ENCODE results near the gene MAPK8IP3.

GRCh38 chr16:1751946-1752345 lies 46.0 kb downstream of the MAPK8IP3 start:
- TF ChIP-seq CTCF (IDR thresholded peaks at IDR 0.05; ENCODE audit: insufficient read depth, low read length) (no peak), GABPA (IDR thresholded peaks at IDR 0.05; ENCODE audit: low read depth) (no peak), POLR2AphosphoS5 (IDR thresholded peaks at IDR 0.05; ENCODE audit: low read depth) (no peak)
- TF ChIP-seq, protein P1, sequence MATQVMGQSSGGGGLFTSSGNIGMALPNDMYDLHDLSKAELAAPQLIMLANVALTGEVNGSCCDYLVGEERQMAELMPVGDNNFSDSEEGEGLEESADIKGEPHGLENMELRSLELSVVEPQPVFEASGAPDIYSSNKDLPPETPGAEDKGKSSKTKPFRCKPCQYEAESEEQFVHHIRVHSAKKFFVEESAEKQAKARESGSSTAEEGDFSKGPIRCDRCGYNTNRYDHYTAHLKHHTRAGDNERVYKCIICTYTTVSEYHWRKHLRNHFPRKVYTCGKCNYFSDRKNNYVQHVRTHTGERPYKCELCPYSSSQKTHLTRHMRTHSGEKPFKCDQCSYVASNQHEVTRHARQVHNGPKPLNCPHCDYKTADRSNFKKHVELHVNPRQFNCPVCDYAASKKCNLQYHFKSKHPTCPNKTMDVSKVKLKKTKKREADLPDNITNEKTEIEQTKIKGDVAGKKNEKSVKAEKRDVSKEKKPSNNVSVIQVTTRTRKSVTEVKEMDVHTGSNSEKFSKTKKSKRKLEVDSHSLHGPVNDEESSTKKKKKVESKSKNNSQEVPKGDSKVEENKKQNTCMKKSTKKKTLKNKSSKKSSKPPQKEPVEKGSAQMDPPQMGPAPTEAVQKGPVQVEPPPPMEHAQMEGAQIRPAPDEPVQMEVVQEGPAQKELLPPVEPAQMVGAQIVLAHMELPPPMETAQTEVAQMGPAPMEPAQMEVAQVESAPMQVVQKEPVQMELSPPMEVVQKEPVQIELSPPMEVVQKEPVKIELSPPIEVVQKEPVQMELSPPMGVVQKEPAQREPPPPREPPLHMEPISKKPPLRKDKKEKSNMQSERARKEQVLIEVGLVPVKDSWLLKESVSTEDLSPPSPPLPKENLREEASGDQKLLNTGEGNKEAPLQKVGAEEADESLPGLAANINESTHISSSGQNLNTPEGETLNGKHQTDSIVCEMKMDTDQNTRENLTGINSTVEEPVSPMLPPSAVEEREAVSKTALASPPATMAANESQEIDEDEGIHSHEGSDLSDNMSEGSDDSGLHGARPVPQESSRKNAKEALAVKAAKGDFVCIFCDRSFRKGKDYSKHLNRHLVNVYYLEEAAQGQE (IDR thresholded peaks at IDR 0.05; ENCODE audit: insufficient replicate concordance, low read depth): no peak
